SK-N-SH (cell line): Measurements from ENCODE around the gene SLC25A38.

ENCODE experiments used
- EP300 ChIP-seq, 2 experiments: IDR thresholded peaks; 2 replicates each; pipeline versions ENCODE4 v1.4.0 to v1.6.1; 2012; ENCODE audit warnings: borderline replicate concordance in 1 of 2, low read depth in 1 of 2, low read length in 1 of 2
- EZH2phosphoT487 ChIP-seq: fragments of 200-600 bp; sonication (generic); IDR thresholded peaks from 2 replicates; pipeline ENCODE4 v1.6.1; 2017; ENCODE audit warnings: low read depth, mixed run types, mild to moderate bottlenecking, antibody characterized with exemption, moderate library complexity, borderline replicate concordance
- FOSL2 ChIP-seq: IDR thresholded peaks from 2 replicates; pipeline ENCODE4 v1.4.0; 2012; ENCODE audit warnings: low read depth, mild to moderate bottlenecking, moderate library complexity, borderline replicate concordance
- FOXJ3 ChIP-seq: sonication (generic); formaldehyde crosslinking; IDR thresholded peaks from 2 replicates; pipeline ENCODE4 v1.5.1; 2020; ENCODE audit warnings: mild to moderate bottlenecking, missing genetic modification reagents
- GATA2 ChIP-seq: sonication (generic); formaldehyde crosslinking; IDR thresholded peaks from 2 replicates; pipeline ENCODE4 v1.5.0; 2020; ENCODE audit warnings: mild to moderate bottlenecking, missing genetic modification reagents
- NRF1 ChIP-seq: IDR thresholded peaks from 2 replicates; pipeline ENCODE4 v1.6.1; 2012; ENCODE audit warnings: low read depth, mild to moderate bottlenecking, low read length
- RAD21 ChIP-seq: IDR thresholded peaks from 2 replicates; pipeline ENCODE4 v1.6.1; 2012; ENCODE audit warnings: mild to moderate bottlenecking, low read length
- SIN3A ChIP-seq: IDR thresholded peaks from 2 replicates; pipeline ENCODE4 v1.6.1; 2012; ENCODE audit warnings: low read depth, mild to moderate bottlenecking, low read length, moderate library complexity, borderline replicate concordance
- TF ChIP-seq, protein P1 (sequence below): fragments of 200-600 bp; sonication (generic); IDR thresholded peaks from 2 replicates; pipeline ENCODE4 v1.6.1; 2017; ENCODE audit warnings: antibody characterized with exemption, mild to moderate bottlenecking, moderate library complexity
- TF ChIP-seq, protein P2 (sequence below): fragments of 150-350 bp; IDR thresholded peaks from 2 replicates; pipeline ENCODE4 v1.6.1; 2016; ENCODE audit warnings: mild to moderate bottlenecking, low read depth, low read length
- TF ChIP-seq, protein P3 (sequence below): IDR thresholded peaks from 2 replicates; pipeline ENCODE4 v1.6.1; 2012; ENCODE audit warnings: mild to moderate bottlenecking, low read depth, low read length, moderate library complexity

DNA sequence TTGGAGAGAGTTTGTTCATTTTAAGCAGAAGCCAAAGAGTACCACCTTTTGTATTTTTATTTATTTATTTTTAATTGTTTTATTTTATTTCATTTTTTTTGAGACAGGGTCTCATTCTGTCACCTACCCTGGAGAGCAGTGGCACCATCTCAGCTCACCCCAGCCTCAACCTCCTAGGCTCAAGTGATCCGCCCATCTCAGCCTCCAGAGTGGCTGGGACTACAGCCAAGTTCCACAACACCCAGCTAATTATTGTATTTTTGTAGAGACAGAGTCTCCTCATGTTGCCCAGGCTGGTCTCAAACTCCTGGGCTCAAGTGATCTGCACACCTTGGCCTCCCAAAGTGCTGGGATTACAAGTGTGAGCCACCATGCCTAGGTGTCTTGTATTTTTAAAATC lies 44.1 kb upstream of the SLC25A38 start:
- TF ChIP-seq, protein P1, sequence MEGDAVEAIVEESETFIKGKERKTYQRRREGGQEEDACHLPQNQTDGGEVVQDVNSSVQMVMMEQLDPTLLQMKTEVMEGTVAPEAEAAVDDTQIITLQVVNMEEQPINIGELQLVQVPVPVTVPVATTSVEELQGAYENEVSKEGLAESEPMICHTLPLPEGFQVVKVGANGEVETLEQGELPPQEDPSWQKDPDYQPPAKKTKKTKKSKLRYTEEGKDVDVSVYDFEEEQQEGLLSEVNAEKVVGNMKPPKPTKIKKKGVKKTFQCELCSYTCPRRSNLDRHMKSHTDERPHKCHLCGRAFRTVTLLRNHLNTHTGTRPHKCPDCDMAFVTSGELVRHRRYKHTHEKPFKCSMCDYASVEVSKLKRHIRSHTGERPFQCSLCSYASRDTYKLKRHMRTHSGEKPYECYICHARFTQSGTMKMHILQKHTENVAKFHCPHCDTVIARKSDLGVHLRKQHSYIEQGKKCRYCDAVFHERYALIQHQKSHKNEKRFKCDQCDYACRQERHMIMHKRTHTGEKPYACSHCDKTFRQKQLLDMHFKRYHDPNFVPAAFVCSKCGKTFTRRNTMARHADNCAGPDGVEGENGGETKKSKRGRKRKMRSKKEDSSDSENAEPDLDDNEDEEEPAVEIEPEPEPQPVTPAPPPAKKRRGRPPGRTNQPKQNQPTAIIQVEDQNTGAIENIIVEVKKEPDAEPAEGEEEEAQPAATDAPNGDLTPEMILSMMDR = no peak
- TF ChIP-seq EZH2phosphoT487 = no peak
- no peak for TF ChIP-seq SIN3A
- TF ChIP-seq EP300 (IDR thresholded peaks at IDR 0.05; ENCODE audit: borderline replicate concordance in 1 of 2, low read depth in 1 of 2, low read length in 1 of 2) = no peak
- TF ChIP-seq FOSL2 = no peak
- TF ChIP-seq FOXJ3 (CRISPR knock-in tag) = no peak
- TF ChIP-seq NRF1 = no peak
- TF ChIP-seq, protein P2, sequence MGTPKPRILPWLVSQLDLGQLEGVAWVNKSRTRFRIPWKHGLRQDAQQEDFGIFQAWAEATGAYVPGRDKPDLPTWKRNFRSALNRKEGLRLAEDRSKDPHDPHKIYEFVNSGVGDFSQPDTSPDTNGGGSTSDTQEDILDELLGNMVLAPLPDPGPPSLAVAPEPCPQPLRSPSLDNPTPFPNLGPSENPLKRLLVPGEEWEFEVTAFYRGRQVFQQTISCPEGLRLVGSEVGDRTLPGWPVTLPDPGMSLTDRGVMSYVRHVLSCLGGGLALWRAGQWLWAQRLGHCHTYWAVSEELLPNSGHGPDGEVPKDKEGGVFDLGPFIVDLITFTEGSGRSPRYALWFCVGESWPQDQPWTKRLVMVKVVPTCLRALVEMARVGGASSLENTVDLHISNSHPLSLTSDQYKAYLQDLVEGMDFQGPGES = no peak
- TF ChIP-seq RAD21 = no peak
- TF ChIP-seq GATA2 = no peak
- TF ChIP-seq, protein P3, sequence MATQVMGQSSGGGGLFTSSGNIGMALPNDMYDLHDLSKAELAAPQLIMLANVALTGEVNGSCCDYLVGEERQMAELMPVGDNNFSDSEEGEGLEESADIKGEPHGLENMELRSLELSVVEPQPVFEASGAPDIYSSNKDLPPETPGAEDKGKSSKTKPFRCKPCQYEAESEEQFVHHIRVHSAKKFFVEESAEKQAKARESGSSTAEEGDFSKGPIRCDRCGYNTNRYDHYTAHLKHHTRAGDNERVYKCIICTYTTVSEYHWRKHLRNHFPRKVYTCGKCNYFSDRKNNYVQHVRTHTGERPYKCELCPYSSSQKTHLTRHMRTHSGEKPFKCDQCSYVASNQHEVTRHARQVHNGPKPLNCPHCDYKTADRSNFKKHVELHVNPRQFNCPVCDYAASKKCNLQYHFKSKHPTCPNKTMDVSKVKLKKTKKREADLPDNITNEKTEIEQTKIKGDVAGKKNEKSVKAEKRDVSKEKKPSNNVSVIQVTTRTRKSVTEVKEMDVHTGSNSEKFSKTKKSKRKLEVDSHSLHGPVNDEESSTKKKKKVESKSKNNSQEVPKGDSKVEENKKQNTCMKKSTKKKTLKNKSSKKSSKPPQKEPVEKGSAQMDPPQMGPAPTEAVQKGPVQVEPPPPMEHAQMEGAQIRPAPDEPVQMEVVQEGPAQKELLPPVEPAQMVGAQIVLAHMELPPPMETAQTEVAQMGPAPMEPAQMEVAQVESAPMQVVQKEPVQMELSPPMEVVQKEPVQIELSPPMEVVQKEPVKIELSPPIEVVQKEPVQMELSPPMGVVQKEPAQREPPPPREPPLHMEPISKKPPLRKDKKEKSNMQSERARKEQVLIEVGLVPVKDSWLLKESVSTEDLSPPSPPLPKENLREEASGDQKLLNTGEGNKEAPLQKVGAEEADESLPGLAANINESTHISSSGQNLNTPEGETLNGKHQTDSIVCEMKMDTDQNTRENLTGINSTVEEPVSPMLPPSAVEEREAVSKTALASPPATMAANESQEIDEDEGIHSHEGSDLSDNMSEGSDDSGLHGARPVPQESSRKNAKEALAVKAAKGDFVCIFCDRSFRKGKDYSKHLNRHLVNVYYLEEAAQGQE = no peak
